Mesothelial cell of epicardium (in vitro differentiated cells): ENCODE results near the gene CEP97. TPM values are rescaled to one million over a fixed set of nuclear protein-coding genes. Genes with fewer than 3 reads are reported as not detected.
"Not testable (repeated sequence)": the region's sequence is repeated elsewhere in the genome, so short reads cannot be mapped to it uniquely, and the experiment has no call there.

Source experiments
- DNase-seq, 2 experiments: peaks; one replicate each; pipeline ENCODE4 v3.0.0; 2021; ENCODE audit warnings: low spot score in 2 of 2; ENCODE audit not compliant: unreplicated experiment in 2 of 2
- H3K27ac Mint-ChIP-seq: 2 replicates; pipeline ENCODE4 v1.8.0; 2021; ENCODE audit warnings: mixed read lengths
- H3K27me3 Mint-ChIP-seq: 2 replicates; pipeline ENCODE4 v1.8.0; 2021; ENCODE audit warnings: low read depth, mixed read lengths
- H3K36me3 Mint-ChIP-seq: 2 replicates; pipeline ENCODE4 v1.8.0; 2021; ENCODE audit warnings: mixed read lengths
- H3K4me1 Mint-ChIP-seq: 2 replicates; pipeline ENCODE4 v1.8.0; 2021; ENCODE audit warnings: mixed read lengths
- H3K4me3 Mint-ChIP-seq: 2 replicates; pipeline ENCODE4 v1.8.0; 2021; ENCODE audit warnings: mild to moderate bottlenecking, moderate library complexity, mixed read lengths
- H3K9me3 Mint-ChIP-seq: 2 replicates; pipeline ENCODE4 v1.8.0; 2021; ENCODE audit warnings: mixed read lengths
- total RNA-seq: library from RNA; stranded (reverse); gene quantifications from 3 replicates; pipeline ENCODE4 v1.2.1, GENCODE V29; 2021
- TF ChIP-seq, protein P1 (sequence below): fragments of 200-600 bp; sonication (generic); IDR thresholded peaks from one replicate; pipeline ENCODE4 v1.5.0; 2021; ENCODE audit warnings: antibody characterized with exemption; ENCODE audit not compliant: unreplicated experiment

The CEP97 gene
- total RNA-seq, 1 donor from 2014 or later = 18.7 TPM

DNA sequence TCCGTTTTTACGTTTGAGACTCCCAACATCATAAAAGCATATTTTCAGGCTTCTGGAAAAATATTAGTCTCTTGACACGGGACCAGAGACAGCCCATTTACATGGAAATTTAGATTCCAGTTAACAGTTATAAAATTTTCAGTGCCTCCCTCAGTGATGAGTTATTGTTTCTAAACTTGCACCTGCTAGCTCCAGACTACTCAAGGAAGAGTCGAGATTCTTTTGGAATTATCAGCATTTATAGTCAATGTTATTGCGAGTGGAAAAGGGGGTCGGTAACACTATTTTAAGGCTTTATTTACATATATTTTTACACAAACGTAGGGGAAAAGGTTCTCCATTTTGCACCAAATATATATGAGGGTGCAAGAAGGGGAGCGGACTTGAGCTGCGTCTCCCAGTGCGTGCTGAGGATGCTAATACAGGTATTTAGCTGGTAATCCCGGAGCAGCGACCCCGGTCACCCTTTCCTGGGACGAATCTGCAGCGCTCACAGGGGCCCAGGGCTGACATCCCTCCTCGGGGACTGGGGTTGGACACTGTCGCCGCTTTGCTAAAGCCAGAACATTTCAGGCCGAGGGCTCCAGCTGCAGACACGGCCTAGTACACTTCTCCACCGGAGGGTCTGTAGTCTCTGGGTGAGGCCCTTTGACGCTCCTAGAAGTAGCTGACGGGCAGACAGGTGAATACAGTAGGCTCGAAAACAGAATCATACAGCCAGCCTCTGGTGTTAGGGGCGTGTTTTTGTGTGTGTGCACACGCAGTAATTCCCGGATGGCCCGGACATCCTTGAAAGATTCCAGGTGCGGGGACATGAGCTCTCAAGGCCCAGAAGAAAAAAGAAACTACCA is 46.8 kb upstream of the CEP97 start:
- H3K4me1 Mint-ChIP-seq = peaks cover 25% of the 10 kb centered on the region
- H3K27me3 Mint-ChIP-seq = no peaks in the 10 kb centered on the region
- TF ChIP-seq, protein P1, sequence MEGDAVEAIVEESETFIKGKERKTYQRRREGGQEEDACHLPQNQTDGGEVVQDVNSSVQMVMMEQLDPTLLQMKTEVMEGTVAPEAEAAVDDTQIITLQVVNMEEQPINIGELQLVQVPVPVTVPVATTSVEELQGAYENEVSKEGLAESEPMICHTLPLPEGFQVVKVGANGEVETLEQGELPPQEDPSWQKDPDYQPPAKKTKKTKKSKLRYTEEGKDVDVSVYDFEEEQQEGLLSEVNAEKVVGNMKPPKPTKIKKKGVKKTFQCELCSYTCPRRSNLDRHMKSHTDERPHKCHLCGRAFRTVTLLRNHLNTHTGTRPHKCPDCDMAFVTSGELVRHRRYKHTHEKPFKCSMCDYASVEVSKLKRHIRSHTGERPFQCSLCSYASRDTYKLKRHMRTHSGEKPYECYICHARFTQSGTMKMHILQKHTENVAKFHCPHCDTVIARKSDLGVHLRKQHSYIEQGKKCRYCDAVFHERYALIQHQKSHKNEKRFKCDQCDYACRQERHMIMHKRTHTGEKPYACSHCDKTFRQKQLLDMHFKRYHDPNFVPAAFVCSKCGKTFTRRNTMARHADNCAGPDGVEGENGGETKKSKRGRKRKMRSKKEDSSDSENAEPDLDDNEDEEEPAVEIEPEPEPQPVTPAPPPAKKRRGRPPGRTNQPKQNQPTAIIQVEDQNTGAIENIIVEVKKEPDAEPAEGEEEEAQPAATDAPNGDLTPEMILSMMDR = no peak
- DNase-seq = no peak
- no peaks in the 10 kb centered on the region for H3K9me3 Mint-ChIP-seq
- H3K36me3 Mint-ChIP-seq = peaks cover 20% of the 10 kb centered on the region
- H3K27ac Mint-ChIP-seq = peak overlapping the region; percentile 99
- peak overlapping the region; percentile 95 for H3K4me3 Mint-ChIP-seq

DNA sequence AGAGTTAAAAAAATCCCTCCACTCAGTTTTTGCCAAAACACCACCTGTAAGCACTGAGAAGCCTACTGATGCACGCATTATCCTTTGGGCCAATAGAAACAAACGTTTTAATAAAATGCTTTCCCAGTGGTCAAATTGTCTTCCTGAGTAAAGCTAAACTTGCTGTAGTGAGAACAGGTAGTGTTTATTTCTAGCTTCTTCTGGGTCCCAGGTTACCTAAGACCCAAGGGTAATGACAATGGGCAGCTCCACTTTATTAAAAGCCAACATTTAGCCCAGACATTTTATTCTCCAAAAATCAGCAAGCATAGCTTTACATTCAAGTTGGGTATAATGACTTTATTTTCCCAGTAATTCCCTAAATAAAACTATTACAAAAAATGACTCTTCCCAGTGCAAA is 45.6 kb upstream of the CEP97 start:
- not testable (repeated sequence) for H3K4me3 Mint-ChIP-seq, DNase-seq, H3K9me3 Mint-ChIP-seq, H3K27ac Mint-ChIP-seq, H3K27me3 Mint-ChIP-seq
- peaks cover 24% of the 10 kb centered on the region for H3K4me1 Mint-ChIP-seq
- peaks cover 22% of the 10 kb centered on the region for H3K36me3 Mint-ChIP-seq

DNA sequence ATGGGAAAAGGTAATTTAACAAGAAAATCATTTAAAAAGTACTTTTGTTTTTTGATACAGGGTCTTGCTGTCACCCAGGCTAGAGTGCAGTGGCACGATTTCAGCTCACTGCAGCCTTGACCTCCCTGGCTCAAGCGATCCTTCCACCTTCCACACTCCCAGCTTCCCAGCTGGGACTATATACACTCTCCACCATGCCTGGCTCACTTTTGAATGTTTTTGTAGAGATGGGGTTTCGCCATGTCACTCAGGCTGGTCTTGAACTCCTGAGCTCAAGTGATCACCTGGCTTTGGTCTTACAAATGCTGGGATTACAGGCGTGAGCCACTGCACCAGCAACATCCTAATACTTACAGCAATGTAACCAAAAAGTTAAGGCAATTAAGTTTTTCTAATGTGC is 43.9 kb upstream of the CEP97 start:
- Mint-ChIP-seq H3K27me3 (no peaks in the 10 kb centered on the region), H3K36me3 (peaks cover 28% of the 10 kb centered on the region), H3K4me3 (no peak overlapping the region), H3K4me1 (peaks cover 20% of the 10 kb centered on the region), H3K9me3 (no peaks in the 10 kb centered on the region), H3K27ac (peak overlapping the region; percentile 56)
- no peak for DNase-seq
- TF ChIP-seq, protein P1 = no peak

DNA sequence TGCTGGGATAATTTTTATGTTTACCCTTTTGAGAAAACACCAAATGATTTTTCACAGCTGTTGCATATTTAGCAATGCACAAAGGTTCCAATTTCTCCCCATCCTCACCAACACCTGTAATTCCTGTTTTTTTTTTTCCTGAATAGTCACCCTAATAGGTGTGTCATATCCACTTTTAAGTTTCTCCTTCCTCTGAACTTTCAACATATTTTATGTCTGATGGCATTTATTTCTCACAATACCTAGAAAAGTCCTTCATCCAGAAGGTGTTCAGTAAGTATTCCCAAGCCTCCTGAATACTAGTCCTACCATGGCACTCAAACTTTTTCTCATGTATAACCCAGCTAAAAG is 39.4 kb upstream of the CEP97 start:
- no peak for DNase-seq
- Mint-ChIP-seq H3K36me3 (peaks cover 31% of the 10 kb centered on the region), H3K4me3 (peak overlapping the region; percentile 100), H3K27me3 (no peaks in the 10 kb centered on the region), H3K9me3 (no peaks in the 10 kb centered on the region), H3K4me1 (peaks cover 23% of the 10 kb centered on the region), H3K27ac (peak overlapping the region; percentile 98)
- TF ChIP-seq, protein P1 = no peak

DNA sequence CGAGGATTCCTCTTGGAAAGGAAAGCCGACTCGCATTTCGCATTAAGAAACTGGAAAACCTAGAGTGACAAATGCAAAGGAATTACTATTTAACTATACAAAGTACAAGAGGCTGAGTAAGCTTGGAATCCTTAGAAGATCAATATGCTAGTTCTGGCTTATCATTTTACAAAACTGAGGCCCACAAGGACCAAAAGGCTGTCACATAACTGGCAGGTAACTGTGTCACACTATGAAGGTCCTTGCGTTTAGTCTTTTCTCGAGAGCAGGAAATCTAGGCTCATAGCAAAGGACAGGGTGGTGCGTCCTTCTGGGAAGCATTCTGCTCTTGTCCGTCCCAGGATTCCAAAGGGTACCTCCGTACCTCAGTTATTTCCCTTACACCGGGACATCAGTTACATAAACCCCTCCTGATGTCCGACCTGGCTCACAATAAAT is 38.5 kb upstream of the CEP97 start:
- TF ChIP-seq, protein P1 = no peak
- H3K27me3 Mint-ChIP-seq = no peaks in the 10 kb centered on the region
- H3K4me3 Mint-ChIP-seq = peak overlapping the region; percentile 100
- H3K9me3 Mint-ChIP-seq = no peaks in the 10 kb centered on the region
- DNase-seq = no peak
- peaks cover 23% of the 10 kb centered on the region for H3K4me1 Mint-ChIP-seq
- H3K36me3 Mint-ChIP-seq = peaks cover 23% of the 10 kb centered on the region
- H3K27ac Mint-ChIP-seq = peak overlapping the region; percentile 98

DNA sequence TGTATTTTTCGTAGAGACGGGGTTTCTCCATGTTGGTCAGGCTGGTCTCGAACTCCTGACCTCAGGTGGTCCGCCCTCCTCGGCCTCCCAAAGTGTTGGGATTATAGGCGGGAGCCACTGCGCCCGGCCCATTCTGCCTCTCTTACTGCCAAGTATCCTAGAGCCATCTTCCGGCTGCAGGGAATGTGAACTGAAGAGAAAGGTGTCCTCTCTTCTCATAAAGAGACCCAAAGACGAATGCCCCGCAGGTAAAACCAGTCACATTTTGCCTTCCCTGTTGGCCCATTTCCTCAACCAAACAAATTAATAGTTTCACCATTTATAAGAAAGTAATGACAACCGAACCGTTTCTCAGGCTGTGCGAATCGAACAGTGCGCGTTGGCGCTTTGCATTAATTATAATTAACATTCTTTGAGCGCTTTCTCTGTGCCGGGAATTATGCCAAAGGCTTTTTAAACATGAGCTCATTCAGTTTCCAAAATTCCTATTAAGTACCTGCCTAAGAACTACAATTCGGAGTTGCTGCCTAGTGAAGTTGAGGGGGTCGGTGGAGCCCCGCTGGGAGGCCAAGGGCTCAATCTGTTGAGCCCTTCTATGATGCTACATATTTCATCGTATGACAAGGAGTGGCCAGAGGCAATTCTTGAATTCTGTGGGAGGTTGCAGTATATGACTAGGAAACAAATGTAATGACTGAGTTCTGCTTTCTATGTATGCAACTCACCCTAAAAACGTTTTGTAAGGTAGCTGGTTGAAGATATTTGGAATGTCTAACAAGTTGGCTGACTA is 37.1 kb upstream of the CEP97 start:
- DNase-seq = no peak
- Mint-ChIP-seq H3K4me3 (peak overlapping the region; percentile 100), H3K36me3 (peaks cover 14% of the 10 kb centered on the region), H3K4me1 (peaks cover 27% of the 10 kb centered on the region), H3K9me3 (no peaks in the 10 kb centered on the region), H3K27ac (peak overlapping the region; percentile 98), H3K27me3 (no peaks in the 10 kb centered on the region)
- TF ChIP-seq, protein P1 = no peak
